22Rv1 (cell line): Measurements from ENCODE around the gene UBB.

ENCODE experiments used
- CTCF ChIP-seq: fragments of 450-650 bp; IDR thresholded peaks from 2 replicates; pipeline ENCODE4 v1.5.1; 2017; ENCODE audit warnings: mild to moderate bottlenecking
- ZFX ChIP-seq: fragments of 450-650 bp; IDR thresholded peaks from 2 replicates; pipeline ENCODE4 v1.6.1; 2017; ENCODE audit warnings: antibody characterized with exemption, borderline replicate concordance

DNA sequence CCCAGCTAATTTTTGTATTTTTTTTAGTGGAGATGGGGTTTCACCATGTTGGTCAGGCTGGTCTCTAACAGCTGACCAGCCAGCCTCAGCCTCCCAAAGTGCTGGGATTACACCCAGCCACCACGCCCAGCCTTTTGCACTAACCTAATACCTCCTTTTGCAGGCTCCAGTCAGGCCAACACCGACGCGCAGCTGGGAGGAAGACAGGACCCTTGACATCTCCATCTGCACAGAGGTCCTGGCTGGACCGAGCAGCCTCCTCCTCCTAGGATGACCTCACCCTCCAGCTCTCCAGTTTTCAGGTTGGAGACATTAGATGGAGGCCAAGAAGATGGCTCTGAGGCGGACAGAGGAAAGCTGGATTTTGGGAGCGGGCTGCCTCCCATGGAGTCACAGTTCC is 36.5 kb downstream of the UBB start:
- TF ChIP-seq CTCF = no peak
- TF ChIP-seq ZFX = no peak
